A172 (cell line): ENCODE measurements around the gene GABRG3. TPM values are rescaled to one million over a fixed set of nuclear protein-coding genes. Genes with fewer than 3 reads are reported as not detected.

Experiments
- DNase-seq: peaks from one replicate; pipeline ENCODE4 v3.0.0-alpha.2; 2015; ENCODE audit warnings: low spot score
- total RNA-seq: library from RNA; depleted of rRNA; stranded (reverse); fragments of >200 nt; shearing (Covaris generic); gene quantifications from 2 replicates; pipeline ENCODE4 v1.2.3, GENCODE V29; 2014

The GABRG3 gene
- total RNA-seq, 1 experiment from 2014 or later, result not detected

DNA sequence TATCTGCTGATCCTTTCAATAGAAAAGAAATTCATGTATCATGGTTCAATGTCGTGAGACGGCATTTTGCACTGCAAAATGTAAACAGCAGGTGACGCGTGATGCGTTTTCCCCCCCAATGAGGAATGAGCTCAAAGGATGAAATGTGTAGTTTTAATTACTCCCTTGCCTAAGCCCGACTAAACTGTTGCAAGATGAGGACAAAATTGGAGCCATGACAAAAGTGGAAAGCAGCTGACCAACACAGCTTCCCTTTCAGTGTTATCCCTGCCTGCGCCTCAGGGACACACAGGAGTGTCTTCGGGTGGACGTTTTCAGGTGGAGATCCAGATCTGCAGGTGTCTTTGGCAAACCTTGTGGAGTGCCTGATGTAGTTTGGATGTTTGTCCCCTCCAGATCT lies 92.0 kb downstream of the GABRG3 start:
- no peak for DNase-seq

DNA sequence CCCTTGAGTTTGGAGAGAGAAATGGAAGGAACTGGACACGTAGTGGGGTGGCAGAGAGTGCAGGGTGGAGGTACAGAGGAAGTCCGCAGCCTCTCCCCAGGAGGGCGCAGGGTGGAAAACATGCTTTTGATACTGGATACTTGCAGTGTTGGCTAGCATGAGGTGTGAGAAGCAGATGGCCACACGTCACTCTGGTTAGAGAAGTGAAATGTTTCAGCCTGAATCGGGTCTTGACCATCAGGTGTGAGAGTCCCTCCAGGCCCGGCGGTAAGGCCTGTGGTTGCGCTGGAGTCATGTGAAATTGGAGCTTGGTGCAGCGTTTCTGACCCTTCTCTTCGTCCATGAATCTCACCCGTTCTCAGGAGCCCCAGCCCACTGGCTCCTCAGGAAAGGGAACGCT lies 93.1 kb downstream of the GABRG3 start:
- DNase-seq, result no peak

DNA sequence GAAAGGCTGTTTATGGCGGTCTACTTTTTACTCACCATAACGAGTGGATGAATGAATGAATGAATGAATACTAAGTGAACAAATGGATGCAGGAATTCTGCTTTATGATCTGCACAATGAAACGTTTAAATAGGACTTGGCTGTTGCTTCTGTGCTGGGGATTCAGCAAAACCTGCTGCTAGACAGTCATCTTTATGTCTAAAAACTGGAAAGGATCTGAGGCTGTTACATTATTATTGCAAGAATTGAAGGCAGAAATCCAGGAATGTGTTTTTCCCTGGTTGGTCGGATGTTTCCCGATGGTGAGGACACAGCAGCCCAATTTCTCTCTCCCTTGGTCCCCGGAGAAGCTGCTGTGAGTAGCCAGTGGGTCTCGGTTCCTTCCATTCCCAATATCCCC lies 94.2 kb downstream of the GABRG3 start:
- no peak for DNase-seq

DNA sequence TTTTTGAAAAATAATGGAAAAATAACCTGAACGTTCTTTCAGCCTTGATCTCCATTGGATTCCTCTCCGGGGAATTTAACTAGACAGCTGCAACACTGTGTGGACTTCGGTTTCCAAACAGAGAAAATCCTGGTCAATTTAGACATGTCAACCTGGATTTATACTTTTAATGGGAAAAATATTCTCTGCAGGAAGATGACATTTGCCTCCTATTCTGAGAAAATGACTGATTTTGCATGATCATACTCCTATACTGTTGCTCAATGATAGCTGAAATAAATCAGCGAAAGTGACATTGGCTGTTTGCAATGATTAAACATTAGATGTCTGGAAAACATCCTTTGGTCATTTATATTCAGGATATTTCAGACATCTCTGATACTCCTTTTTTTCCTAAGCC lies 94.8 kb downstream of the GABRG3 start:
- DNase-seq, result no peak

- no peak for DNase-seq
These were observed 95.5 kb downstream of the GABRG3 start for GRCh38 chr15:27066446-27066845.

DNA sequence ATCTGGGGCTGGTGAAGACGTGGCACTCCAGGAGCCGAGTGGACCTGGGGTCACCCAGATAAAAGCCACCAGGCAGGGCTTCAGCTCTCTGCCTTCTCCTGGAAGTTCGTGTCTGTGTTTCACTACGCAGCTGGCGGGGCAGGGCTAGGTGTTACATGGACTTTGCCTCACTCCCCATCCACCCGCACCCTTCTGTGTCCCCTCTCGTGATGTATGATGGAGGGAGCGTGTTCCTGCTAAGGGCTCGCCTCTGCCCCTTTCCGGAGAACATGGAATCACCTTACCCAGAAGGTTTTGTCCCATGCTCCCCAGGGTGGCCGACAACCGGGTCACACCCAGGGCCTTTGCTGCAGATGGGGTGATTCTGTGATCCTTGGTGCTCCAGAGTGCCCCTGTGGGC lies 96.2 kb downstream of the GABRG3 start:
- DNase-seq, result no peak

DNA sequence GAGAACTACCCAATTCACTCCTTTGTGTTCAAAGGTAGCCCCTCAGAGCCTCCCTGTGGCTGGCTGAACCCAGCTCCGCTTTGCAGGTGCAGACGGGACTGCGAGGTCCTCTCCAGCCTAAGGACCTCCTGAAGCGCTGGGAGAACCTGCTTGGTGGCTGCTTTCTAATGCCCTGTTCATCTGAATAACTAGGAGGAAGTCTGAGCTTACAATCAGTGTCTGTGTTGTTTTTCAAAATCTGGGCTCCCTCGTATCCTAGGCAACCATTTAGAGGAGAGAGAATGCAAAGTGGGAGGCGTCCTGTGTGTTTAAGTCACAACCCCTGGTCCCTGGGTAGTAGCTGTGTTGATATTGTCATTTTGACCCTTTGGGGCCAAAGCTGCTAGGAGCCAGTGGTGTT lies 99.9 kb downstream of the GABRG3 start:
- DNase-seq, result no peak

DNA sequence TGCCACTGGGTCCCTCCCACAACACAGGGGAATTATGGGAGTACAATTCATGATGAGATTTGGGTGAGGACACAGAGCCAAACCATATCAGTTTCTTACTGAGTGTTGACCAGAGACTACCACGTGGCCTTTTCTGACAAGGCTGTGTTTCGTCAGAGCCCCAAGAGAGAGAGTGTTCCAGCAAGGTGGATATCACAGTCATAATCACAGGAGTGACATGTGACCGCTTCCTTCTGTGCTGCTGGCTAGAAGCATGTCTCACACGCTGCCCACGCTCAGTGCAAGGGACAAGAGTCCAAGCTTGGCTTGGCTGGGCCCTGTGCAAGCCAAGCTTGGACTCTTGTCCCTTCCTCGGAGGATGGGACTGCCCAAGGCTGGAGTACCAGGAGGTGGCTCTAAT lies 103.2 kb downstream of the GABRG3 start:
- no peak for DNase-seq

GRCh38 chr15:27077790-27078189 lies 106.8 kb downstream of the GABRG3 start:
- no peak for DNase-seq

- DNase-seq, result no peak
These were observed 110.9 kb downstream of the GABRG3 start for GRCh38 chr15:27081676-27082418.

GRCh38 chr15:27082526-27082925 lies 111.5 kb downstream of the GABRG3 start:
- no peak for DNase-seq

DNA sequence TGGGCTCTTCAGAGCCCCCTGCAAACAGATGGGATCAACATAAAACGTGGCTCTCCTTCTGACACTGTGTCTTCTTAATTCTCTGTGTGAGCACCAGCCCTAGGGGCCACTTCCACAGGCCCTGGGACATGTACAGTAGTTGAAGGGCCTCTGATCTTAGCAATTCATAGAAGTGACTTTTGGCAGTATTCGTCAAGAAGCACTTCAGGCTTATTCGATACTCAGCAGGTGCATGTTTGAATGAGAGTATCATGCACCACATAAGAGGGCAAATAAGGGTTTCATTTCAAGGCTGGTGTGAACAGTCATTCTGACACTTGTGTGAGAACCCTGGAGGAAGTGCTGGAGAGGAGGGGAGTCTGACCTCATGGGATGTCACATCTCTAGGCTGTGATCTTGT lies 113.9 kb downstream of the GABRG3 start:
- DNase-seq, result no peak

GRCh38 chr15:27086149-27086548 lies 115.2 kb downstream of the GABRG3 start:
- no peak for DNase-seq

DNA sequence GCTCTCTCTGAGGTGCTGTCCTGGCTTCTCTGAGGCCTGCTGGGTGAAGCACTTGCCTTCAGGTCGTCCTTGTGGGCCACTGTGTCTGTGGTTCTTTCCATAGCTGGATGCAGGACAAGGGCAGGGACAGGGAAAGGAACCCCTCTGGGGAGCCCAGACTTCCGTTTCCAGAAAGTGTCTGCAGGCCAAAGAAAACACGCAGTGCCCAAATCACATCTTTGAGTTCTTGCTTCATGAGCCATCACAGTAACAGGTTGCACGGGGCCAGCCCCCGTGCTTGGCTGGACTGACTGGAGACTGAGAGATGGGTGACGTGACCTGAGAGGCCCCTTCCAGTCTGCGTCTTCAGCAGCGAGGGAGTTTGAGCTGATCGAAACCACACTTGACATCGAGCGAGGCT lies 115.8 kb downstream of the GABRG3 start:
- no peak for DNase-seq

DNA sequence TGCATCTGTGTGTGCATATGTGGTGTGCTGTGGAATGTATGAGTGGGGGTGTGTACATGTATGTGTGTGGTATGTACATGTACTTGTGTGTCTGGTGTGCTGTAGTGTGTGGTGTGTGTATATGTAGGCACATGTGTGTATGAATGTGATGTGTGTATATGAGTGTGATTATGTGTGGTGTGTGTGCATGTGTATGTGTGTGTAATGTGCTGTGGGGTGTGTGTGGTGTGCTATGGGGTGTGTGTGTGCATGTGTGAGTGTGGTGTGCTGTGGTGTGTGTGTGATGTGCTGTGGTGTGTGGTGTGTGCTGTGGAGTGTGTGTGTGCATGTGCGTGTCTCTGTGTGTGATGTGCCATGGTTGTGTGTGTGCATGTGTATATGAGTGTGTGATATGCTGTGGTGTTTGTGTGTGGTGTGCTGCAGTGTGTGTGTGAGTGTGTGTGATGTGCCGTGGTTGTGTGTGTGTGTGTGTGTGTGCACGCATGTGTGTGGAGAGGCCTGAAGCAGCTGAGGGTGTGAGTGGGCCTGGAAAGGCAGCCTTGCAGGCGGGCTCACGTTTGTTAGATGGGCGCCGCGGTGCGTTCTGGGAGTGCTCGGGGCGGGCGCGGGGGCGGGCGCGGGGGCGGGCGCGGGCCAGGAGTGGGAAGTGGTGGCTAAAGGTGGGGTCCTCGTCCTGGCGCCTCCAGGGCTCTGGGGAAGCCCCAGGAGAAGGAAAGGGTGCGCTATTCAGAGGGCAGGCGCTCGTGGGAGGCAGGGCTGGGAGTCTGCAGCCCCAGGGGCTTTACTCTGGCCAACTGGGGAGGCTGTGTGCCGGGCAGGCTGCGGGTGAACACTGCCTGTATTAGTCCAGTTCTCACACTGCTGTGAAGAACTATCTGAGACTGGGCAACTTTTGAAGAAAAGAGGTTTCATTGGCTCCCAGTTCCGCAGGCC lies 116.9 kb downstream of the GABRG3 start:
- DNase-seq, result no peak

- DNase-seq, result no peak
These were observed 117.7 kb downstream of the GABRG3 start for GRCh38 chr15:27088584-27089232.

GRCh38 chr15:27089233-27089586 lies 118.2 kb downstream of the GABRG3 start:
- DNase-seq, result no peak

GRCh38 chr15:27089676-27090075 lies 118.7 kb downstream of the GABRG3 start:
- no peak for DNase-seq

GRCh38 chr15:27091270-27091940 lies 120.4 kb downstream of the GABRG3 start:
- DNase-seq, result no peak

DNA sequence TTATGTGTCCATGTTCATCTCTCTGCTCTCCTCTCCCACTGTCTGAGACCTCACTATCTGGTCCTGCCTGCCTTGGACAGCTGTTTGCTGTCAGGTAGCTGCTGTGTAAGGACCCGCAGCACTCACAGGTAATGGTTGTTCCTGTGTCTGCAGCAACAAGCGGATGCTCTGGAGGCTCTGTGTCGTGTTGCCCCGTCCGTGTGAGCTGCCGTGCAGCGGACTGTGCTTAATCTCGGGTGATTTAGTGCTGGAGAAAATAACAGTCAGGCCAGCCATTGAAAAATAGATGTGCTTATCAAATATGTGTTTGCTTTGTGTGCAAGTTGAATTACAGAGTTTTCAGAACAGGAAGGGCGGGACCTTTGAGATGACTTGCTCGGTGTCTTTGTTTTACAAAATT lies 121.4 kb downstream of the GABRG3 start:
- no peak for DNase-seq

GRCh38 chr15:27094235-27094634 lies 123.3 kb downstream of the GABRG3 start:
- DNase-seq, result no peak
